ENCODE measurements around the gene TAOK2. TPM values are rescaled to one million over a fixed set of nuclear protein-coding genes. Genes with fewer than 3 reads are reported as not detected.
"Not testable (repeated sequence)": the region's sequence is repeated elsewhere in the genome, so short reads cannot be mapped to it uniquely, and the experiment has no call there.

TAOK2 gene
- total RNA-seq, 1 donor from 2014 or later, result 75.4 TPM

DNA sequence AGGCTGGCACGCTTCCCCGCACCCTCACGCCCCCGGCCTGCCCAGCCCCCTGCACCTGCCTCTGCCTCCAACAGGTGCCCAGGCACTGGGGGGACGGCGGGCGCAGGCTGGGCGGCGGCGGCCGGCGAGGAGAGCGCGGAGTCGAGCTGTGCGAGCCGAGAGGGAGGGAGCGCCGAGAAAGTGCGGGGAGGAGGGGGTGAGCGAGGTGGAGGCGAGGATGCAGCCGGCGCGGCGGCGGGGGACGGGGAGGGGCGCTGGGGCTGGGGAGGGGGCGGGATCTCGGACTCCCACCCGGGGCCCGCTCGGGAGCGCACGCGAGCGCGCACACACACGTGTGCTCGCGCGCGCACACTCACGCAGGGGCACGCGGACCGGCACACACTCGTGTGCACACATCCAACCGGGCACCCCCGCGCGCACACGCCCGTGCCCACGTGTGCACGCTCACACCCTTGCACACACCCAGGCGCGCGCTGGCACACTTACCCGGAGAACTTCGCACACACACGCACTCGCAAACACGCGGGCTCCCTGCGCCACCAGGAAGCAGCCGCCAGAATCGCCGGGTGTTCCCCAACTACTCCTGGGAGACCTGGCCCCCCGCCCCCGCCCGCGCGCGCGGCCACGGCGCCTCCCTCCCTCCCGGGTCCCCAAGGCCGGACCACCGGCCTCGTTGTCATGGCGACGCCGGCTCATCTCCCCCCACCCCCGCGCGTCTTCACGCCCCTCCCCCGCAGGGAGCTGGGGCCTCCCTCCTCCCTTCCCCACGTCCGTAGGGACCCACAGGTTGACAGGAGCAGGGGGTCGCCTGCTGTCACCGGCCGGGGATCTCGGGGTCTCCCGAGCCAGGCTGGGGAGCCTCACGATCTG lies 37.4 kb downstream of the TAOK2 start, which contains the start of gene DOC2A:
DOC2A (minus strand) TSS at position 184 of the 870 bp plus-strand sequence. CDS start 805 bp downstream, outside the sequence.
- ATAC-seq, result peak; percentile 8
- intact Hi-C loops (cut with DNase I), result loop anchor here (10.0 kb wide), 1 partner anchor 316 kb away; no protein-coding TSS in a partner anchor
- TF ChIP-seq, protein P1, sequence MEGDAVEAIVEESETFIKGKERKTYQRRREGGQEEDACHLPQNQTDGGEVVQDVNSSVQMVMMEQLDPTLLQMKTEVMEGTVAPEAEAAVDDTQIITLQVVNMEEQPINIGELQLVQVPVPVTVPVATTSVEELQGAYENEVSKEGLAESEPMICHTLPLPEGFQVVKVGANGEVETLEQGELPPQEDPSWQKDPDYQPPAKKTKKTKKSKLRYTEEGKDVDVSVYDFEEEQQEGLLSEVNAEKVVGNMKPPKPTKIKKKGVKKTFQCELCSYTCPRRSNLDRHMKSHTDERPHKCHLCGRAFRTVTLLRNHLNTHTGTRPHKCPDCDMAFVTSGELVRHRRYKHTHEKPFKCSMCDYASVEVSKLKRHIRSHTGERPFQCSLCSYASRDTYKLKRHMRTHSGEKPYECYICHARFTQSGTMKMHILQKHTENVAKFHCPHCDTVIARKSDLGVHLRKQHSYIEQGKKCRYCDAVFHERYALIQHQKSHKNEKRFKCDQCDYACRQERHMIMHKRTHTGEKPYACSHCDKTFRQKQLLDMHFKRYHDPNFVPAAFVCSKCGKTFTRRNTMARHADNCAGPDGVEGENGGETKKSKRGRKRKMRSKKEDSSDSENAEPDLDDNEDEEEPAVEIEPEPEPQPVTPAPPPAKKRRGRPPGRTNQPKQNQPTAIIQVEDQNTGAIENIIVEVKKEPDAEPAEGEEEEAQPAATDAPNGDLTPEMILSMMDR (IDR thresholded peaks at IDR 0.05), result no peak
- no peak for DNase-seq
- Histone ChIP-seq H3K4me1 (peaks cover 5% of the 10 kb centered on the region), H3K27me3 (peaks cover 42% of the 10 kb centered on the region), H3K4me3 (peak within 1 kb of the TSS; percentile 34), H3K9me3 (no peaks in the 10 kb centered on the region), H3K36me3 (no peaks in the 10 kb centered on the region), H3K27ac (no peak within 1 kb of the TSS)

DNA sequence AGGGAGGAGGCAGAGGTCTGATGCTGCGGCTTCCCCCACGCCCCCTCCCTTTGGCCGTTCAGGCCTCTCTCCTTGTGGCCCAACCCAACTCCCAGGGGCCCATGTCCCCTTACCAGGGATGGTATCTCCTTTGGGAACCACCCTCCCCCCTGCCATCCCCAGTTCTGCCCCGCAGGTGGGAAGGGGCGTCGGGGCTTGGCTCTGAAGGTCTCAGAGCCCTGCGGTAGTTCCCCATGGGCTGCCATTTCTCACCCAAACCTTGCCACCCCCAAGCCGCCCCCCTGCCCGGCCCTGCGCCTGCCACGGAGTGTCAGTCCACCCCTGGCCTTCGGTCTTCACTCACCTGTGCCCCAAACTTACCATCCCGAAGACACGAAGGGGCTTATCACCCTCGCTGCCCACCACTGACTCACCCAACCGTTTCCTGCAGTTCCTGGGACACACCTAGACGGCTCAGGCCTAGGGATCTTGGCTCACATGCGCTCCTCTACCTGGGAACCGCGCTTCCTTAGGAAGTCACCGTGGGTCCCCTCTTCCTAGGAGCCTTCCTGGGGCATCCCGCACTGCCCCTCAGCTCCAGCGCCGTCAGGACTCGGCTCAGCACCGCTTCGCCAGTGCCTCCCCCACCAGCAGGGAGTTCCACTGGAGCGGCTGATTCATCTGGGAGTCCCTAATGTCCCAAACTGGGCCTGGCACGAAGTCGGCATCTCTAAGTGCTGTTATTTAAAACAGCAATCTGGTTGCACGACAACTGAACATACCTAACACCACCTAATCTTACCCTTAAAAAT lies 38.2 kb downstream of the TAOK2 start:
- H3K4me1 ChIP-seq, result peaks cover 5% of the 10 kb centered on the region

DNA sequence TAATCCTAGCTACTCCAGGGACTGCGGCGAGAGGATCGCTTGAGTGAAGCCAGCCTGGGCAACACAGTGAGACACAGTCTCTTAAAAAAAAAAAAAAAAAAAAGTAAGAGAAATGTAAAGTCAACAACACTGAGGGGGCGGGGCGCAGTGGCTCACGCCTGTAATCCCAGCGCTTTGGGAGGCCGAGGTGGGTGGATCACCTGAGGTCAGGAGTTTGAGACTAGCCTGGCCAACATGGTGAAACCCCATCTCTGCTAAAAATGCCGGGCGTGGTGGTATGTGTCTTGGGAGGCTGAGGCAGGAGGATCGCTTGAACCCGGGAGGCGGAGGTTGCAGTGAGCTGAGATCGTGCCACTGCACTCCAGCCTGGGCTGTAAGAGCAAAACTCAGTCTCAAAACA lies 38.9 kb downstream of the TAOK2 start:
- not testable (repeated sequence) for H3K4me1 ChIP-seq, H3K36me3 ChIP-seq, H3K27ac ChIP-seq, H3K4me3 ChIP-seq, H3K9me3 ChIP-seq, ATAC-seq, DNase-seq
- intact Hi-C loops (cut with DNase I), result loop anchor here (10.0 kb wide), 1 partner anchor 318 kb away; no protein-coding TSS in a partner anchor
- H3K27me3 ChIP-seq, result peaks cover 42% of the 10 kb centered on the region

More for the DNA sequence above, 38.2 kb downstream of the TAOK2 start:
- H3K27ac ChIP-seq, result no peak overlapping the region
- H3K9me3 ChIP-seq, result no peaks in the 10 kb centered on the region
- peaks cover 42% of the 10 kb centered on the region for H3K27me3 ChIP-seq
- no peaks in the 10 kb centered on the region for H3K36me3 ChIP-seq
- H3K4me3 ChIP-seq, result no peak overlapping the region
- ATAC-seq (no peak), DNase-seq (no peak)
- TF ChIP-seq, protein P1 (IDR thresholded peaks at IDR 0.05), result no peak
- intact Hi-C loops (cut with DNase I), result loop anchor here (10.0 kb wide), 1 partner anchor 317 kb away; no protein-coding TSS in a partner anchor

DNA sequence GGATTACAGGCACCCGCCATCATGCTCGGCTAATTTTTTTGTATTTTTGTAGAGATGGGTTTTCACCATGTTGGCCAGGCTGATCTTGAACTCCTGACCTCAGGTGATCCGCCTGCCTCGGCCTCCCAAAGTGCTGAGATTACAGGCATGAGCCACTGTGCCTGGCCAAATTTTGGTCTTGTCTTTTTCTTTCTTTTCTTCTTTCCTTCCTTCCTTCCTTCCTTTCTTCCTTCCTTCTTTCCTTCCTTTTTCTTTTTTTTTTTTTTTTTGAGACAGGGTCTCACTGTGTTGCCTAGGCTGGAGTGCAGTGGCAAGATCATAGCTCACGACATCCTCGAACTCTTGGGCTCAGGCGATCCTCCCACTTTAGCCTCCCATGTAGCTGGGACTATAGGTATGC lies 41.8 kb downstream of the TAOK2 start:
- intact Hi-C loops (cut with DNase I), result loop anchor here (10.0 kb wide), 1 partner anchor 321 kb away; no protein-coding TSS in a partner anchor
- not testable (repeated sequence) for H3K4me1 ChIP-seq, H3K27ac ChIP-seq, H3K4me3 ChIP-seq, H3K9me3 ChIP-seq, DNase-seq, ATAC-seq, H3K36me3 ChIP-seq
- H3K27me3 ChIP-seq, result peaks cover 20% of the 10 kb centered on the region

DNA sequence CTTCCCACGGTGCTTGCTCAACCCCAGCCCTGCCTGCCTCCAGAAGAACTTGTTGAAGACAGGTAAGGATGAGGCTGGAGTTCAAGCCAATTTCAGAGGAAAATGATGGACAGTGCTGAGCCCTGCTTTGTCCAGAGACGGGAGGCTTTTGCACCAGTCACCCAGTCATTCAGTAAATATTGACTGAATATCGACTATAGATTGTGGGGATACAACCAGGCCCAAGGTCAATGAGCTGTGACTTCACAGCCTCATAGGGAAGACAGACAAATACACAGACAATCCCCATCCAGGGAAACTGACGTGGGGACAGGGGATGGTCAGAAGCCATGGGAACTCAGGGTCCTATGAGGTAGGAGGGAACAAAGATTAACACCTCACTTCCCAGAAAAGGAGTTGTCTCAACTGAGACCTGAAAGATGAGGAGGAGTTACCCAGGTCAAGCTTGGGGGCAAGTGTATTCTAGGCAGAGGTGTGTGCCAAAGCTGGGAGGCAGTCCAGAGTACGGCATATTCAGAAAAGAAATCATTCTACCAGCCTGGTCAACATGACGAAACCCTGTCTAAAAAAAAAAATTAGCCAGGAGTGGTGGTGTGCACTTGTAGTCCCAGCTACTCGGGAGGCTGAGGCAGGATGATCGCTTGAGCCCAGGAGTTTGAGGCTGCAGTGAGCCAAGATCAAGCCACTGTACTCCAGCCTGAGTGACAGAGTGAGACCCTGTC lies 43.0 kb downstream of the TAOK2 start:
- TF ChIP-seq, protein P1 (IDR thresholded peaks at IDR 0.05), result no peak
- H3K4me3 ChIP-seq, result no peak overlapping the region
- DNase-seq (no peak), ATAC-seq (no peak)
- no peaks in the 10 kb centered on the region for H3K4me1 ChIP-seq
- no peaks in the 10 kb centered on the region for H3K36me3 ChIP-seq
- H3K27ac ChIP-seq, result no peak overlapping the region
- peaks cover 8% of the 10 kb centered on the region for H3K27me3 ChIP-seq
- H3K9me3 ChIP-seq, result no peaks in the 10 kb centered on the region
- intact Hi-C loops (cut with DNase I), result loop anchor here (10.0 kb wide), 1 partner anchor 322 kb away; no protein-coding TSS in a partner anchor

DNA sequence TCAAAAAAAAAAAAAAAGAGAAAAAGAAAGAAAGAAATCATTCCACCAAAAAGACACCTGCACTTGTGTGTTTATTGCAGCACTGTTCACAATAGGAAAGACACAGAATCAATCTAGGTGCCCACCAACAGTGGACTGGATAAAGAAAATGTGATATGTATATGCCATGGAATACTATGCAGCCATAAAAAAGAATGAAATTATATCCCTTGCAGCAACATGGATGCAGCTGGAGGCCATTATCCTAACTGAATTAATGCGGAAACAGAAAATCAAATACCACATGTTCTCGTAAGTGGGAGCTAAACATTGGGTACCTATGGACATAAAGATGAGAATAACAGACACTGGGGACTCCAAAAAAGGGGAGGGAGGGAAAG lies 43.6 kb downstream of the TAOK2 start:
- TF ChIP-seq, protein P1 (IDR thresholded peaks at IDR 0.05), result no peak
- H3K27me3 ChIP-seq, result peaks cover 2% of the 10 kb centered on the region
- H3K27ac ChIP-seq, result no peak overlapping the region
- intact Hi-C loops (cut with DNase I), result loop anchor here (10.0 kb wide), 1 partner anchor 322 kb away; no protein-coding TSS in a partner anchor
- no peaks in the 10 kb centered on the region for H3K9me3 ChIP-seq
- H3K36me3 ChIP-seq, result no peaks in the 10 kb centered on the region
- ATAC-seq (no peak), DNase-seq (no peak)
- no peak overlapping the region for H3K4me3 ChIP-seq
- no peaks in the 10 kb centered on the region for H3K4me1 ChIP-seq

DNA sequence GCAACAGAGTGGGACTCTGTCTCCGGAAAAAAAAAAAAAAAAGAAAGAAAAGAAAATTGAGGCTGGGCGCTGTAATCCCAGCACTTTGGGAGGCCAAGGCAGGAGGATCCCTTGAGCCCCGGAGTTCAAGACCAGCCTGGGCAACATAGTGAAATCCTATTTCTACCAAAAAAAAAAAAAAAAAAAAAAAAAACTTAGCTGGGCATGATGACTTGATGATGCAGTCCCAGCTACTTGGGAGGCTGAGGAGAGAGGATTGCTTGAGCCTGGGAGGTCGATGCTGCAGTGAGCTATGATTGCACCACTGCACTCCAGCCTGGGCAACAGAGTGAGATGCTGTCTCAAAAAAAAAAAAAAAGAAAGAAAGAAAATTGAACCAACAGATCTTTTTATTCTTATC lies 44.3 kb downstream of the TAOK2 start:
- H3K9me3 ChIP-seq, H3K4me1 ChIP-seq, H3K27ac ChIP-seq, H3K36me3 ChIP-seq, H3K27me3 ChIP-seq, H3K4me3 ChIP-seq, DNase-seq, ATAC-seq: not testable (repeated sequence)
- intact Hi-C loops (cut with DNase I), result loop anchor here (10.0 kb wide), 1 partner anchor 323 kb away; no protein-coding TSS in a partner anchor
